ENCODE results near the gene MAML1. TPM values are rescaled to one million over a fixed set of nuclear protein-coding genes. Genes with fewer than 3 reads are reported as not detected.
A peak's percentile ranks its signal among the peaks of the same experiment; 100 is the strongest.
"Not testable (repeated sequence)": the region's sequence is repeated elsewhere in the genome, so short reads cannot be mapped to it uniquely, and the experiment has no call there.

The MAML1 gene
- total RNA-seq: 27.8 TPM
- long read RNA-seq, full-length matches to known transcripts: 6 of 28 reads
- long read RNA-seq, partial matches to known transcripts: 6 of 28 reads
- long read RNA-seq, other reads (novel, unspliced or antisense): 16 of 28 reads

- H3K4me3 ChIP-seq: peak within 1 kb of the TSS; percentile 77
- H3K4me1 ChIP-seq: peaks cover 49% of the 10 kb centered on the region
- no peaks in the 10 kb centered on the region for H3K27me3 ChIP-seq (ENCODE audit: low read depth)
- TF ChIP-seq CTCF (IDR thresholded peaks at IDR 0.05): no peak
- intact Hi-C loops (cut with DNase I): no loop called here
- peak within 1 kb of the TSS; percentile 94 for H3K27ac ChIP-seq
- H3K9me3 ChIP-seq: no peaks in the 10 kb centered on the region
- ATAC-seq (peak; percentile 99 to 100), DNase-seq (peak; percentile 100)
- peaks cover 39% of the 10 kb centered on the region for H3K36me3 ChIP-seq
Measured at GRCh38 chr5:179732412-179732917, at the start of gene MAML1. MAML1 (plus strand) TSS chr5:179732822; CDS start chr5:179733113, 291 bp downstream.

GRCh38 chr5:179689212-179689611 is 43.4 kb upstream of the MAML1 start:
- ATAC-seq; H3K27me3 ChIP-seq (ENCODE audit: low read depth); H3K9me3 ChIP-seq; H3K27ac ChIP-seq; H3K4me1 ChIP-seq; H3K36me3 ChIP-seq; H3K4me3 ChIP-seq; DNase-seq; intact Hi-C loops (cut with DNase I): not testable (repeated sequence)

GRCh38 chr5:179694561-179694960 is 38.1 kb upstream of the MAML1 start:
- no peak overlapping the region for H3K4me3 ChIP-seq
- peaks cover 13% of the 10 kb centered on the region for H3K4me1 ChIP-seq
- intact Hi-C loops (cut with DNase I): no loop called here
- no peaks in the 10 kb centered on the region for H3K36me3 ChIP-seq
- no peak for TF ChIP-seq CTCF (IDR thresholded peaks at IDR 0.05)
- DNase-seq: no peak
- ATAC-seq: no peak
- H3K27me3 ChIP-seq (ENCODE audit: low read depth): no peaks in the 10 kb centered on the region
- H3K9me3 ChIP-seq: no peaks in the 10 kb centered on the region
- no peak overlapping the region for H3K27ac ChIP-seq

- Histone ChIP-seq H3K4me3 (no peak overlapping the region), H3K36me3 (no peaks in the 10 kb centered on the region), H3K9me3 (no peaks in the 10 kb centered on the region), H3K4me1 (peaks cover 24% of the 10 kb centered on the region), H3K27me3 (ENCODE audit: low read depth) (no peaks in the 10 kb centered on the region), H3K27ac (peak overlapping the region; percentile 99)
- DNase-seq: no peak
- intact Hi-C loops (cut with DNase I): no loop called here
- no peak for TF ChIP-seq CTCF (IDR thresholded peaks at IDR 0.05)
- no peak for ATAC-seq
Measured at GRCh38 chr5:179696603-179697002, 36.0 kb upstream of the MAML1 start.

- ATAC-seq (no peak), DNase-seq (peak; percentile 4)
- intact Hi-C loops (cut with DNase I): no loop called here
- Histone ChIP-seq H3K27me3 (ENCODE audit: low read depth) (no peaks in the 10 kb centered on the region), H3K4me1 (peaks cover 27% of the 10 kb centered on the region), H3K36me3 (no peaks in the 10 kb centered on the region), H3K9me3 (no peaks in the 10 kb centered on the region), H3K4me3 (peak overlapping the region; percentile 83), H3K27ac (peak overlapping the region; percentile 99)
- no peak for TF ChIP-seq CTCF (IDR thresholded peaks at IDR 0.05)
Measured at GRCh38 chr5:179697108-179697507, 35.5 kb upstream of the MAML1 start.

GRCh38 chr5:179697543-179697942 is 35.1 kb upstream of the MAML1 start:
- ATAC-seq; H3K27me3 ChIP-seq (ENCODE audit: low read depth); H3K36me3 ChIP-seq; intact Hi-C loops (cut with DNase I); H3K9me3 ChIP-seq: not testable (repeated sequence)
- Histone ChIP-seq H3K4me1 (peaks cover 31% of the 10 kb centered on the region), H3K27ac (peak overlapping the region; percentile 99), H3K4me3 (peak overlapping the region; percentile 83)
- peak; percentile 39 for DNase-seq

Data from lower lobe of right lung (tissue), 2 donors.